BLaER1 treated with 17β-estradiol and CSF1 and Interleukin-3, amounts not matched to agents 10 nM and 100 nM (cell line): ENCODE data around the gene SFMBT2.
"Not testable (repeated sequence)": the region's sequence is repeated elsewhere in the genome, so short reads cannot be mapped to it uniquely, and the experiment has no call there.

Experiments used
- H3K27ac ChIP-seq, 11 experiments: shearing (Covaris generic); formaldehyde crosslinking; 2 replicates each; pipeline ENCODE4 v1.8.1; 2022
- H3K27me3 ChIP-seq, 11 experiments: shearing (Covaris generic); formaldehyde crosslinking; 2 replicates each; pipeline ENCODE4 v1.8.1; 2022
- H3K36me3 ChIP-seq, 11 experiments: shearing (Covaris generic); formaldehyde crosslinking; 2 replicates each; pipeline ENCODE4 v1.8.1; 2022
- H3K4me1 ChIP-seq, 10 experiments: shearing (Covaris generic); formaldehyde crosslinking; 2 replicates each; pipeline ENCODE4 v1.8.1; 2022
- H3K4me2 ChIP-seq, 11 experiments: shearing (Covaris generic); formaldehyde crosslinking; 2 replicates each; pipeline ENCODE4 v1.8.1; 2022
- H3K4me3 ChIP-seq, 10 experiments: shearing (Covaris generic); formaldehyde crosslinking; 2 replicates each; pipeline ENCODE4 v1.8.1; 2022
- H3K9ac ChIP-seq, 11 experiments: shearing (Covaris generic); formaldehyde crosslinking; 2 replicates each; pipeline ENCODE4 v1.8.1; 2022
- H3K9me3 ChIP-seq, 11 experiments: shearing (Covaris generic); formaldehyde crosslinking; replicated peaks in 1 of 11; 2 replicates each; pipeline ENCODE4 v1.8.1; 2022
- H4K20me1 ChIP-seq, 11 experiments: shearing (Covaris generic); formaldehyde crosslinking; 2 replicates each; pipeline ENCODE4 v1.8.1; 2022
- Cebpa-rat ChIP-seq, 11 experiments: shearing (Covaris generic); IDR thresholded peaks; 2 replicates each; pipeline ENCODE4 v1.8.1; 2022

SFMBT2 gene

DNA sequence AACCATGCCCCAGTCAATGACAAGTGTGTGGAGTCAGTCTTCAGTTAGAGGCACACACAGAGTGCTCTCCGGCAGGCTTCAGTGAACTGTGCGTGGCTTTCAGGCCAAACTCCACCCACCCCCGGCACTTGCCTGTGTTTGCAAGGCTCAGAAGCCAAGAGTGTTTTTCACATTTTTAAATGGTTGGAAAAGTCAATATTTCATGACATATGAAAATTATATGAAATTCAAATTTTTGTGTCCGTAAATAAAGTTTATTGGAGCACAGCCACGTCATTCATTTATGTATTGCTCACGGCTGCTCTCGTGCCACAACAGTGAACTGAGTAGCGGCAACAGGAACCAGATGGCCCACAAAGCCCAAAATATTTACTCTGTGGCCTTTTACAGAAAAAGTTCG, 104.7 kb downstream of the SFMBT2 start:
- Histone ChIP-seq H3K4me3 (peak overlapping the region; percentile 27 to 62 (median 48); a peak in 17 of 20 replicates), H3K27me3 (no peaks in the 10 kb centered on the region), H3K9me3 (peaks cover 18 to 58% (median 38%) of the 10 kb centered on the region in 11 experiments), H3K36me3 (peaks cover 16 to 75% (median 58%) of the 10 kb centered on the region in 11 experiments; a peak in 21 of 22 replicates), H4K20me1 (peaks cover 0 to 6% (median 0%) of the 10 kb centered on the region in 11 experiments; a peak in 3 of 22 replicates), H3K4me1 (peaks cover 24 to 63% (median 47%) of the 10 kb centered on the region in 10 experiments), H3K9ac (peak overlapping the region; percentile 8 to 75 (median 69)), H3K27ac (peak overlapping the region; percentile 21 to 87 (median 78)), H3K4me2 (peak overlapping the region; percentile 69 to 92 (median 83))
- TF ChIP-seq Cebpa-rat (IDR thresholded peaks at IDR 0.05) = no peak

DNA sequence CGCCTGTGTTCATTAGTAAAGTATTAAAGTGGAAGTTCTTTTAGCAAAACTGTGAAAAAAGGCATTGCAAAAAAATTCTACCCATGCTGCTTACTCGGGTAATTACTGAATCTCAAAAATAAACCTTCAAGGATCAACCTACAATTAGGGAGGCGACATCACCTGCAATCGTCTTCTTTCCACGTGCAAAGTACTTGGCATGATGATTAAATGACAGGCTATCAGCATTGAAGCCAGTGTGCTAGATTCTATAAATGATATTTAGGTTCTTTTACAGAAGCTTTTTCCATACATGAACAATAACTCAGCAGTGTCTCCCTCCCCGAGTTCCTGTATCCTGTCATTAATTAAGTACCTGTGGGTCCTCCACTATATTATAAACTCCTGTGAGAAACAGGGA, 105.8 kb downstream of the SFMBT2 start:
- Histone ChIP-seq H3K9ac (peak overlapping the region in 7 of 11 experiments; percentile 65 to 75 (median 70); a peak in 8 of 22 replicates), H3K27ac (peak overlapping the region in 9 of 11 experiments; percentile 68 to 87 (median 78); a peak in 18 of 22 replicates), H3K4me2 (peak overlapping the region; percentile 69 to 92 (median 83); a peak in 20 of 22 replicates)

DNA sequence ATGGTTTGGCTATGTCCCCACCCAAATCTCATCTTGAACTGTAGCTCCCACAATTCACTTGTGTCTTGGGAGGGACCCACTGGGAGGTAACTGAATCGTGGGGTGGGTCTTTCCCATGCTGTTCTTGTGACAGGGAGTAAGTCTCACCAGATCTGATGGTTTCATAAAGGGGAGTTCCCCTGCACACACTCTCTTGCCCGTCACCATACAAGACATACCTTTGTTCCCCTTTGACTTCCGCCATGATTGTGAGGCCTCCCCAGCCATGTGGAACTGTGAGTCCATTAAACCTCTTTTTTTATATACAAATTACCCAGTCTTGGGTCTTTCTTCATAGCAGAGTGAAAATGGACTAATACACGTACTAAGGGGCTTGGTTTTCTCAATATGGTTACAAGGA, 106.7 kb downstream of the SFMBT2 start:
- peaks cover 24 to 63% (median 47%) of the 10 kb centered on the region in 10 experiments for H3K4me1 ChIP-seq
- H3K27me3 ChIP-seq = no peaks in the 10 kb centered on the region
- peaks cover 13 to 75% (median 54%) of the 10 kb centered on the region in 11 experiments; a peak in 21 of 22 replicates for H3K36me3 ChIP-seq
- TF ChIP-seq Cebpa-rat (IDR thresholded peaks at IDR 0.05) = no peak
- H3K27ac ChIP-seq = peak overlapping the region in 6 of 11 experiments; percentile 2 to 87 (median 80); a peak in 10 of 22 replicates
- H3K9ac ChIP-seq = no peak overlapping the region
- peak overlapping the region in 7 of 11 experiments; percentile 2 to 85 (median 78); a peak in 10 of 22 replicates for H3K4me2 ChIP-seq
- peaks cover 8 to 51% (median 29%) of the 10 kb centered on the region in 11 experiments for H3K9me3 ChIP-seq
- peaks cover 0 to 12% (median 0%) of the 10 kb centered on the region in 11 experiments; a peak in 5 of 22 replicates for H4K20me1 ChIP-seq
- no peak overlapping the region for H3K4me3 ChIP-seq

More for the DNA sequence above, 105.8 kb downstream of the SFMBT2 start:
- peaks cover 0 to 12% (median 0%) of the 10 kb centered on the region in 11 experiments; a peak in 3 of 22 replicates for H4K20me1 ChIP-seq
- peaks cover 17 to 56% (median 34%) of the 10 kb centered on the region in 11 experiments for H3K9me3 ChIP-seq
- TF ChIP-seq Cebpa-rat (IDR thresholded peaks at IDR 0.05) = no peak
- H3K36me3 ChIP-seq = peaks cover 16 to 75% (median 59%) of the 10 kb centered on the region in 11 experiments; a peak in 21 of 22 replicates
- H3K4me1 ChIP-seq = peaks cover 24 to 63% (median 47%) of the 10 kb centered on the region in 10 experiments
- H3K4me3 ChIP-seq = peak overlapping the region in 3 of 10 experiments; percentile 40 to 48 (median 48); a peak in 1 of 20 replicates
- no peaks in the 10 kb centered on the region for H3K27me3 ChIP-seq

DNA sequence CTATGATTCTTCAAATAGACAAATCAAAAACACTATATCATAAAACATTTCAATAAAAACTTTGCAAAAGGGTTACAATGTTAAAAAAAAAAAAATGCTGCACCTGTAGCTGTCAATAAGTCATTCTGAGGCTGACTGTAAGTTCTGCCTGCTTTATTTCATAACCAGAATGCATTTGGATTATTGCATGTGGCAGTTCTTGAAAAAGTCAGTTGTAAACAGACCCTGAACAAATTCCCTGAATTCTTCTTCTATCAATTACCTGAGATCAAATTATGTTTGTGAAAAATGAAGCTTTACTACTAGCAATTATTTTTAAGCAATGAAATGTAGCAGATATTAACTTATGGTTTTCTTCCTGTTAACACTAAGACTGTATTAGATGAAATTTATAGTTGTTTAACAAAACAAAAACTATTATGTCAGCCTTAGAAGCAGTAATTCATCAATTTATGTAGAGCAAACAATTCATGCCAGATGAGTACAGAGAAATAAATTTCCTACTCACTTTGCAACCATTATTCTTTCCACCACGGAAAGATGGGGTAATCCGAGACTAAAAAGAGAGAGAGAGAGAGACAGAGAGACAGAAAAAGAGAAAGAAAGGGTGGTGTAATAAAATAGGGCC, 107.8 kb downstream of the SFMBT2 start:
- Histone ChIP-seq H3K36me3 (peaks cover 6 to 75% (median 56%) of the 10 kb centered on the region in 11 experiments; a peak in 19 of 22 replicates), H3K9me3 (peaks cover 0 to 43% (median 24%) of the 10 kb centered on the region in 11 experiments; a peak in 18 of 22 replicates), H4K20me1 (peaks cover 0 to 21% (median 7%) of the 10 kb centered on the region in 11 experiments; a peak in 12 of 22 replicates), H3K9ac (no peak overlapping the region), H3K4me1 (peaks cover 24 to 56% (median 41%) of the 10 kb centered on the region in 10 experiments), H3K4me2 (no peak overlapping the region), H3K27ac (peak overlapping the region in 1 of 11 experiments; percentile 15; a peak in 1 of 22 replicates), H3K27me3 (no peaks in the 10 kb centered on the region), H3K4me3 (no peak overlapping the region)
- no peak for TF ChIP-seq Cebpa-rat (IDR thresholded peaks at IDR 0.05)

DNA sequence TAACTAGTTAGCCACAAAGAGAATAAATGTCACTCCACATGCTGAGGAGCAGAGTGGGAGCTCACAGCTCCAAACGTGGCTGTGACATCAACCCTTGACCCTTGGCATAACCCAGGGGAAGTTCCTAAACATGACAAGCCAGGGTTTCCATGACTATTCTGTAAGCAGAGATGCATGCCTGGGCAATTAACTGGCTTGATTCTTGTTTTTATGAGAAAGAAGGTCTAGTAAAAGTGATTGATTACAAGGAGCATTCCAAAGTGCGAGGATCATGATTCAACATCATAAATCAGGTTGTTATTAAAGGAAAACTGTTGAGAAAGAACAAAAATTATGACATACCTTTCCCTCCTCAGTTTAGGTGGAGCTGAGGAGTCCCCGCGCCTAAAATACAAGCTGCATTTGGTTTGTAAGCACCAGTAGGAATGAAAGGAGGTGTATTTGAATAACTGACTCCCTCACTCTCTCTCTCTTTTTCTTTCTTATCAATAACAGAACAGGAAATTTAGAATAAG, 108.4 kb downstream of the SFMBT2 start:
- Histone ChIP-seq H3K27me3 (no peaks in the 10 kb centered on the region), H3K36me3 (peaks cover 6 to 81% (median 62%) of the 10 kb centered on the region in 11 experiments; a peak in 19 of 22 replicates), H3K9me3 (peaks cover 0 to 45% (median 27%) of the 10 kb centered on the region in 11 experiments; a peak in 17 of 22 replicates), H3K9ac (no peak overlapping the region), H3K4me3 (no peak overlapping the region), H4K20me1 (peaks cover 0 to 26% (median 13%) of the 10 kb centered on the region in 11 experiments; a peak in 12 of 22 replicates), H3K4me1 (peaks cover 24 to 50% (median 36%) of the 10 kb centered on the region in 10 experiments), H3K4me2 (no peak overlapping the region), H3K27ac (peak overlapping the region in 1 of 11 experiments; percentile 15; a peak in 1 of 22 replicates)
- no peak for TF ChIP-seq Cebpa-rat (IDR thresholded peaks at IDR 0.05)

DNA sequence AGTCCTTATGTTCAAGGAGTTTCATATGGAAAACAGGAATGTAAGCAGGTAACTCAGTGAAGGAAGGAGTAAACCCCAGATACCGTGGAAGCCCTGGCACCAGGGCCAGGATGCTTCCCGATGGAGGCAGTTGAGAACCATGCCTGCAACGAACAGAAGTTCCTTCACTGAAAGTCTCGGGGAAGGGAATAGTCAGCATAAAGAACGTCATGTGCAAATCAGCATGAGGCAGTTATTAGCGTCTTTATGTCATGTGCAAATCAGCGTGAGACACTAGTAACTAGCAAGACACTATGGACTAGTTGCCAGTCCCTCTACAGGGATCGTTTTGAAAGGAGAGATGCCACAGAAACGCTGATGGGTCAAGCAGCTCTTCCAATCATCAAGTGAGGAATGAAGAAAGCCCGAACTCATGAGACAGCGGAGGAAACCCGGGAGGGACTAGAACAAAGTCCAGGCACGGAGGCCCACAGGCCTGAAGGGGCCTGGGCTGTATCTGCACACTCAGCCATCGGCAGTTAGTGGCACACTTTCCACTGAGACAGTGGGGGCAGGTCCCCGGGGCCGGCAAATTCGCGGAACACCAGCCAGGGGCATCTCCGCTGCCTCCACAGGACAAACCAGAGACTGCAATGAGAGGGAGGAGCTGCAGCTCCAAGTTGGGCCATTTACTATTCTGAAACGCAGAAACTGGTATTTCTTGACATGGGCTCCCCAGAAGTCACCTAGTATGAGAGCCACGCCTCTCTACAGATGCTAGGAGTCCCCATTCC, 109.6 kb downstream of the SFMBT2 start:
- H3K4me2 ChIP-seq = no peak overlapping the region
- H3K9ac ChIP-seq = no peak overlapping the region
- H3K4me3 ChIP-seq = no peak overlapping the region
- H3K9me3 ChIP-seq = peaks cover 0 to 54% (median 27%) of the 10 kb centered on the region in 11 experiments; a peak in 17 of 22 replicates
- peaks cover 0 to 36% (median 24%) of the 10 kb centered on the region in 11 experiments; a peak in 12 of 22 replicates for H4K20me1 ChIP-seq
- no peak overlapping the region for H3K27ac ChIP-seq
- H3K27me3 ChIP-seq = no peaks in the 10 kb centered on the region
- peaks cover 6 to 93% (median 75%) of the 10 kb centered on the region in 11 experiments; a peak in 19 of 22 replicates for H3K36me3 ChIP-seq
- peaks cover 13 to 37% (median 27%) of the 10 kb centered on the region in 10 experiments for H3K4me1 ChIP-seq
- TF ChIP-seq Cebpa-rat (IDR thresholded peaks at IDR 0.05) = no peak

DNA sequence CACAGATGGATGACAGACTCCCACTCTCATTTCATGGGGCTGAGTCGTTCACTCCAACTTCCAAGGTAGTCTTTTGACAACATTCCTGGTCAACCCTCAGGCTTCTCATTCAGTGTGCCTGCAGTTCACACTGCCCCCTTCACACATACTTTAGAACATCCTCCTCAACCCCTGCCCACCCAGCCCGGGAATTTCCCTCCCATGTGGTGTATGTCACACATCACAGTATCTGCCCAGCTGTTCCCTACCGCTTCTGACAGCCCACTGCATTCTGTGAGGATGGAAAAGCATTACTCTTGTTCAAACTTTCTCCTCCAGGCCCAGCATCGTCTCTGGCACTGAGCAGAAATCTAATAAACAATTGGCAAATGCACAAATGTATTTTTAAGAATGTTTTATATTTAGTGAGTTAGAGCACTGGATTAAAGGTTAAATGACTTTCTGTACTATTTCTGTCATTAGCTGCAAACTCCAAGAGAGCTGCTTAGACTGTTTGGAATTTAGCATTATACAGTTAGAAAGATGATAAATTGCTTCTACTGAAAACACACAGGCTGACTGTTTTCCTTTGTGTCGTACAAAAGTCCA, 110.4 kb downstream of the SFMBT2 start:
- H3K9ac ChIP-seq = no peak overlapping the region
- H4K20me1 ChIP-seq = peaks cover 0 to 43% (median 26%) of the 10 kb centered on the region in 11 experiments; a peak in 12 of 22 replicates
- no peak overlapping the region for H3K4me3 ChIP-seq
- peaks cover 6 to 30% (median 19%) of the 10 kb centered on the region in 10 experiments for H3K4me1 ChIP-seq
- H3K27ac ChIP-seq = no peak overlapping the region
- no peak for TF ChIP-seq Cebpa-rat (IDR thresholded peaks at IDR 0.05)
- H3K9me3 ChIP-seq = peaks cover 0 to 54% (median 27%) of the 10 kb centered on the region in 11 experiments; a peak in 17 of 22 replicates
- H3K36me3 ChIP-seq = peaks cover 6 to 100% (median 76%) of the 10 kb centered on the region in 11 experiments; a peak in 19 of 22 replicates
- no peaks in the 10 kb centered on the region for H3K27me3 ChIP-seq
- no peak overlapping the region for H3K4me2 ChIP-seq

DNA sequence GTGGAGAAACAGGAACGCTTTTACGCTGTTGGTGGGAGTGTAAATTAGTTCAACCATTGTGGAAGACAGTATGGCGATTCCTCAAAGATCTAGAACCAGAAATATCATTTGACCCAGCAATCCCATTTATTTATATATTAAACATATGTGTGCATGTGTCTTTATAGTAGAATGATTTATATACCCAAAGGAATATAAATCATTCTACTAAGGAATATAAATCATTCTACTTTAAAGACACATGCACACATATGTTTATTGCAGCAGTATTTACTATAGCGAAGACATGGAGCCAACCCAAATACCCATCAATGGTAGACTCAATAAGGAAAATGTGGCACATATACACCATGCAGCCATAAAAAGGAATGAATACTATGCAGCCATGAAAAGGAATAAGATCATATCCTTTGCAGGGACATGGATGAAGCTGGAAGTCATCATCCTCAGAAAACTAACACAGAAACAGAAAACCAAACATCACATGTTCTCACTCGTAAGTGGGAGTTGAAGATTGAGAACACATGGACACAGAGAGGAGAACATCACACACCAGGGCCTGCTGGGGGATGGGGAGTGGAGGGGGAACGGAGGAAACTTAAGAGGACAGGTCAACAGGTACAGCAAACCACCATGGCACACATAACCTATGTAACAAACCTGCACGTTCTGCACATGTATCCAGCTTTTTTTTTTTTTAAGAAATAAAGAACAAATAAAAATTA, 111.1 kb downstream of the SFMBT2 start:
- H3K9ac ChIP-seq, H3K27ac ChIP-seq, H3K27me3 ChIP-seq, H3K4me3 ChIP-seq, H3K4me2 ChIP-seq: not testable (repeated sequence)
- H3K9me3 ChIP-seq = peaks cover 0 to 52% (median 22%) of the 10 kb centered on the region in 11 experiments; a peak in 17 of 22 replicates
- peaks cover 0 to 30% (median 12%) of the 10 kb centered on the region in 10 experiments; a peak in 17 of 20 replicates for H3K4me1 ChIP-seq
- H3K36me3 ChIP-seq = peaks cover 6 to 94% (median 75%) of the 10 kb centered on the region in 11 experiments; a peak in 19 of 22 replicates
- H4K20me1 ChIP-seq = peaks cover 0 to 50% (median 32%) of the 10 kb centered on the region in 11 experiments; a peak in 12 of 22 replicates
